ENCODE data around the gene ABLIM3.

DNA sequence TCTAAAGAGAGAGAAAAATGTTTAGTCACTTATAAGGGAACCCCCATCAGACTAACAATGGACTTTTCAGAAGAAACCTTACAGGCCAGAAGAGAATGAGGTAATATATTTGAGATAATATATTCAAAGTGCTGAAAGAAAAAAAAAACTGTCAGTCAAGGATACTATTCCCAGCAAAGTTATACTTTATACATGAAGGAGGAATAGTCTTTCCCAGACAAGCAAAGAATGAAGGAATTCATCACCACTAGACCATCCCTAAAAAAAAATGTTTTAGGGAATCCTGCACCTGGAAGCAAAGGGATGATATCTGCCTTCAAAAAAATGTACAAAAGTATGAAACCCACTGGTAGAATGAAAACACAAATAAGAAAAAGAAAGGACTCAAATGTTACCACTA lies 41.0 kb upstream of the ABLIM3 start:
- TF ChIP-seq, protein P1, sequence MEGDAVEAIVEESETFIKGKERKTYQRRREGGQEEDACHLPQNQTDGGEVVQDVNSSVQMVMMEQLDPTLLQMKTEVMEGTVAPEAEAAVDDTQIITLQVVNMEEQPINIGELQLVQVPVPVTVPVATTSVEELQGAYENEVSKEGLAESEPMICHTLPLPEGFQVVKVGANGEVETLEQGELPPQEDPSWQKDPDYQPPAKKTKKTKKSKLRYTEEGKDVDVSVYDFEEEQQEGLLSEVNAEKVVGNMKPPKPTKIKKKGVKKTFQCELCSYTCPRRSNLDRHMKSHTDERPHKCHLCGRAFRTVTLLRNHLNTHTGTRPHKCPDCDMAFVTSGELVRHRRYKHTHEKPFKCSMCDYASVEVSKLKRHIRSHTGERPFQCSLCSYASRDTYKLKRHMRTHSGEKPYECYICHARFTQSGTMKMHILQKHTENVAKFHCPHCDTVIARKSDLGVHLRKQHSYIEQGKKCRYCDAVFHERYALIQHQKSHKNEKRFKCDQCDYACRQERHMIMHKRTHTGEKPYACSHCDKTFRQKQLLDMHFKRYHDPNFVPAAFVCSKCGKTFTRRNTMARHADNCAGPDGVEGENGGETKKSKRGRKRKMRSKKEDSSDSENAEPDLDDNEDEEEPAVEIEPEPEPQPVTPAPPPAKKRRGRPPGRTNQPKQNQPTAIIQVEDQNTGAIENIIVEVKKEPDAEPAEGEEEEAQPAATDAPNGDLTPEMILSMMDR (IDR thresholded peaks at IDR 0.05): no peak
- no peak for TF ChIP-seq EZH2 (IDR thresholded peaks at IDR 0.05)
